Mesenchymal stem cell (in vitro differentiated cells and primary cell): ENCODE results near the gene HS3ST1.
A peak's percentile ranks its signal among the peaks of the same experiment; 100 is the strongest.

Source experiments
- DNase-seq: peaks from one replicate; pipeline ENCODE4 v3.0.0-alpha.2; 2013
- H2AFZ ChIP-seq: one replicate; pipeline ENCODE4 v1.6.1; 2013; ENCODE audit warnings: low read depth, mild to moderate bottlenecking, control low read depth, inconsistent platforms, low read length, moderate library complexity
- H2AK5ac ChIP-seq: 2 replicates; pipeline ENCODE4 v1.6.1; 2013; ENCODE audit warnings: low read length, moderate library complexity, mild to moderate bottlenecking, inconsistent platforms; ENCODE audit not compliant: severe bottlenecking
- H2BK120ac ChIP-seq: one replicate; pipeline ENCODE4 v1.6.1; 2013; ENCODE audit warnings: low read depth, mild to moderate bottlenecking, inconsistent platforms, low read length, moderate library complexity
- H2BK12ac ChIP-seq, 2 experiments: one replicate each; pipeline ENCODE4 v1.6.1; 2013; ENCODE audit warnings: inconsistent platforms in 2 of 2, low read length in 2 of 2, mild to moderate bottlenecking in 2 of 2, moderate library complexity in 2 of 2, control low read depth in 1 of 2
- H2BK15ac ChIP-seq: one replicate; pipeline ENCODE4 v1.6.1; 2013; ENCODE audit warnings: mild to moderate bottlenecking, low read depth, inconsistent platforms; ENCODE audit not compliant: poor library complexity, severe bottlenecking
- H2BK5ac ChIP-seq: 2 replicates; pipeline ENCODE4 v1.6.1; 2013; ENCODE audit warnings: low read depth, mild to moderate bottlenecking, low read length, control low read depth, inconsistent platforms; ENCODE audit not compliant: poor library complexity, severe bottlenecking
- H3K14ac ChIP-seq, 2 experiments: one replicate each; pipeline ENCODE4 v1.6.1; 2013; ENCODE audit warnings: inconsistent platforms in 2 of 2, low read length in 2 of 2, control low read depth in 1 of 2, mild to moderate bottlenecking in 1 of 2, moderate library complexity in 1 of 2
- H3K18ac ChIP-seq, 2 experiments: one replicate each; pipeline ENCODE4 v1.6.1; 2013; ENCODE audit warnings: inconsistent platforms in 2 of 2, low read length in 2 of 2, control low read depth in 1 of 2, low read depth in 1 of 2, mild to moderate bottlenecking in 1 of 2
- H3K23ac ChIP-seq, 2 experiments: one replicate each; pipeline ENCODE4 v1.6.1; 2013; ENCODE audit warnings: inconsistent platforms in 2 of 2, low read length in 2 of 2, mild to moderate bottlenecking in 2 of 2, moderate library complexity in 2 of 2, control low read depth in 1 of 2
- H3K27ac ChIP-seq: 2 replicates; pipeline ENCODE4 v1.5.1; 2013; ENCODE audit warnings: mild to moderate bottlenecking, moderate library complexity, low read length, control low read depth, inconsistent platforms; ENCODE audit not compliant: poor library complexity, severe bottlenecking
- H3K27me3 ChIP-seq, 2 experiments: 2 replicates each; pipeline versions ENCODE4 v1.6.1 to v1.7.0; 2013; ENCODE audit warnings: low read length in 2 of 2, mild to moderate bottlenecking in 2 of 2, moderate library complexity in 2 of 2, control low read depth in 1 of 2, inconsistent platforms in 1 of 2; ENCODE audit not compliant: control insufficient read depth in 1 of 2, insufficient read depth in 1 of 2
- H3K36me3 ChIP-seq, 2 experiments: 2 replicates each; pipeline versions ENCODE4 v1.6.1 to v1.7.0; 2013; ENCODE audit warnings: low read length in 2 of 2, control low read depth in 1 of 2, inconsistent platforms in 1 of 2, low read depth in 1 of 2, mild to moderate bottlenecking in 1 of 2; ENCODE audit not compliant: insufficient read depth in 2 of 2, control insufficient read depth in 1 of 2
- H3K4ac ChIP-seq, 2 experiments: one replicate each; pipeline ENCODE4 v1.6.1; 2013; ENCODE audit warnings: inconsistent platforms in 2 of 2, low read length in 2 of 2, mild to moderate bottlenecking in 2 of 2, moderate library complexity in 2 of 2, control low read depth in 1 of 2, low read depth in 1 of 2
- H3K4me1 ChIP-seq: 2 replicates; pipeline ENCODE4 v1.6.1; 2013; ENCODE audit warnings: low read depth, low read length, control low read depth; ENCODE audit not compliant: control insufficient read depth, insufficient read depth
- H3K4me2 ChIP-seq: 2 replicates; pipeline ENCODE4 v1.6.1; 2013; ENCODE audit warnings: low read length, mild to moderate bottlenecking, inconsistent platforms; ENCODE audit not compliant: poor library complexity, severe bottlenecking
- H3K4me3 ChIP-seq, 2 experiments: 2 replicates each; pipeline versions ENCODE4 v1.5.1 to v1.7.0; 2013; ENCODE audit warnings: low read length in 2 of 2, mild to moderate bottlenecking in 2 of 2, control low read depth in 1 of 2, low read depth in 1 of 2; ENCODE audit not compliant: insufficient read depth in 1 of 2
- H3K79me1 ChIP-seq: replicated peaks from 2 replicates; pipeline ENCODE4 v1.6.1; 2013; ENCODE audit warnings: mild to moderate bottlenecking, control low read depth, low read length, inconsistent platforms; ENCODE audit not compliant: poor library complexity, severe bottlenecking
- H3K9ac ChIP-seq: 2 replicates; pipeline ENCODE4 v1.7.0; 2013; ENCODE audit warnings: mild to moderate bottlenecking, low read length, moderate library complexity
- H3K9me3 ChIP-seq: 2 replicates; pipeline ENCODE4 v1.7.0; 2013; ENCODE audit warnings: mild to moderate bottlenecking, low read length; ENCODE audit not compliant: control insufficient read depth
- H4K8ac ChIP-seq: one replicate; pipeline ENCODE4 v1.6.1; 2013; ENCODE audit warnings: inconsistent platforms, mild to moderate bottlenecking, low read length, moderate library complexity
- H4K91ac ChIP-seq: one replicate; pipeline ENCODE4 v1.6.1; 2013; ENCODE audit warnings: mild to moderate bottlenecking, low read length, inconsistent platforms
- WGBS: methylation state at CpG from one replicate; pipeline ENCODE4 v1.1.7; 2013; ENCODE audit warnings: mixed read lengths; 5-methylcytosine and 5-hydroxymethylcytosine counted together

Gene HS3ST1

DNA sequence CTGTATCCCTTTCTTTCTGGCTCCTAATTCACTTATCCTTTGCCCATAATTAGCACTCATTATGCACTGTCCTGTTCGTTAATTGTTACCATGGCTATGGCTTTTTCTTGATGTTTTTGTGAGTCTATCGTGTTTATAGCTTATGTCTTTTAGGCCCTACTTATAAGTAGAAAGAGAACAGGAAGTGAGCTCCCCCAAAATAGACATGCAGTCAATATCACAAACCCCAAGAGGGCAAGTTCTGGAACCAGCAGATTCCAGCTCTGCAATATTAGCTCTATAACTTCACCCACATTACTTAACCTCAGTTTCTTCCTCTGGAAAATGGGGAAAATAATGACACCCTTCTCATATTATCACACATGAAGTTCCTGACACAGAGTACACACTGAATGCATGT lies 7.4 kb upstream of the HS3ST1 start:
- no peak overlapping the region for H3K23ac ChIP-seq
- no peak overlapping the region for H3K18ac ChIP-seq
- no peak overlapping the region for H2BK12ac ChIP-seq
- H3K36me3 ChIP-seq = no peaks in the 10 kb centered on the region
- H2BK5ac ChIP-seq = no peak overlapping the region
- H3K79me1 ChIP-seq = no peaks in the 10 kb centered on the region
- WGBS = 75% methylated on average over 1 of the region's 2 CpGs
- no peaks in the 10 kb centered on the region for H3K9me3 ChIP-seq
- no peak overlapping the region for H3K27ac ChIP-seq
- no peak overlapping the region for H2AK5ac ChIP-seq
- no peak overlapping the region for H3K14ac ChIP-seq
- H2AFZ ChIP-seq = no peak overlapping the region
- H3K4me1 ChIP-seq = peaks cover 2% of the 10 kb centered on the region
- no peak overlapping the region for H3K4me2 ChIP-seq
- H2BK15ac ChIP-seq = no peak overlapping the region
- no peak overlapping the region for H2BK120ac ChIP-seq
- no peak overlapping the region for H4K91ac ChIP-seq
- DNase-seq = no peak
- H4K8ac ChIP-seq = no peak overlapping the region
- H3K4ac ChIP-seq = no peak overlapping the region
- peaks cover 0 to 1% of the 10 kb centered on the region in 2 experiments for H3K27me3 ChIP-seq
- H3K9ac ChIP-seq = no peak overlapping the region
- no peak overlapping the region for H3K4me3 ChIP-seq

DNA sequence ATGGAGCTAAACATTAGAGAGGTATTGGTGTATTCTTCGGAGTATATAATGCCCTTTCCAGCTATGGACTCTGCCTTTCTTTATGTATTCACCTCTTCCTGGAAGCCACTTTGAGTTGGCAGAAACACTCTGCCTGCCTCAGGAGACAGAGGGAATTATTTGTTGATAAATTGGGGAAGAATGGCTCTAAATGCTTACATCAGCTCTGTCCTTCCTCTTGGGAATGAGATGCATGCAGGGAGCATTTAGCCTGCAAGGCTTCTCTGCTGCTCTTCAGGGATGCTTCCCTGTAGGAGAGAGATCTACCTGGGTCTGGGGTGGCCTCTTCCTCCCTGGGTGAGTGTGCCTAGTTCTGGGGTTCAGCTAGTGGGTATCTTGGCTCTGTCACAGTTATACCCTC lies 6.9 kb upstream of the HS3ST1 start:
- Histone ChIP-seq H3K23ac (no peak overlapping the region), H3K4me1 (peaks cover 2% of the 10 kb centered on the region), H2BK15ac (no peak overlapping the region), H2BK120ac (no peak overlapping the region), H3K79me1 (no peaks in the 10 kb centered on the region), H4K91ac (no peak overlapping the region), H3K27me3 (peaks cover 0 to 6% of the 10 kb centered on the region in 2 experiments), H2AFZ (no peak overlapping the region), H3K4me3 (no peak overlapping the region), H3K27ac (no peak overlapping the region), H3K9me3 (no peaks in the 10 kb centered on the region), H2AK5ac (peak overlapping the region; percentile 80), H3K4ac (no peak overlapping the region), H3K9ac (no peak overlapping the region), H3K36me3 (no peaks in the 10 kb centered on the region), H4K8ac (no peak overlapping the region), H3K14ac (no peak overlapping the region), H3K4me2 (no peak overlapping the region), H2BK5ac (no peak overlapping the region), H2BK12ac (no peak overlapping the region), H3K18ac (no peak overlapping the region)
- no CpG with 5 or more reads among the region's 1 CpG for WGBS
- DNase-seq = no peak

DNA sequence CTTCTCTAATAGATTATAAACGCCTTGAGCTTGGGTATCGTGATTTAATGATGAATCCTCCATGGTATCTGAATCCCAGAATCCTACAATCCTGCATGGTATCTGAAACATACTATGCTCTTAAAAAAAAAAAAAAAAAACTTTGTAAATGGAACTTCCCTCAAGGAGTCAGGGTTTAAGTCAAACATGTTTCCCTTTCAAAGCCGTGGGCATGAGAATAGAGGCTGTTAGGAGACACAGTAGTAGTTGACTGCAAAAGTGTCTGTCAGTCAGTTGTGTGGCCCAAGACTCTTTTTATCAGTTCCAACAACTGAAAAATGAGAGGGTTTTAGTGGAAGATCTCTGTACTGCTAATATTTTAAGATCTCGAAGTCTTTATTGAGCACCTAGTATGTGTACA lies 2.4 kb upstream of the HS3ST1 start:
- Histone ChIP-seq H3K27ac (no peak overlapping the region), H3K9me3 (no peaks in the 10 kb centered on the region), H3K18ac (no peak overlapping the region), H3K14ac (no peak overlapping the region), H4K8ac (no peak overlapping the region), H2AK5ac (no peak overlapping the region), H3K4me2 (no peak overlapping the region), H3K9ac (no peak overlapping the region), H3K36me3 (no peaks in the 10 kb centered on the region), H2AFZ (no peak overlapping the region), H2BK120ac (no peak overlapping the region), H4K91ac (no peak overlapping the region), H3K23ac (no peak overlapping the region), H3K79me1 (peaks cover 14% of the 10 kb centered on the region), H3K4me1 (peaks cover 16% of the 10 kb centered on the region), H2BK5ac (no peak overlapping the region), H3K27me3 (peaks cover 9 to 44% of the 10 kb centered on the region in 2 experiments), H2BK12ac (no peak overlapping the region), H2BK15ac (no peak overlapping the region), H3K4me3 (no peak overlapping the region), H3K4ac (no peak overlapping the region)
- no peak for DNase-seq
- 100% methylated on average over 2 of the region's 4 CpGs for WGBS

DNA sequence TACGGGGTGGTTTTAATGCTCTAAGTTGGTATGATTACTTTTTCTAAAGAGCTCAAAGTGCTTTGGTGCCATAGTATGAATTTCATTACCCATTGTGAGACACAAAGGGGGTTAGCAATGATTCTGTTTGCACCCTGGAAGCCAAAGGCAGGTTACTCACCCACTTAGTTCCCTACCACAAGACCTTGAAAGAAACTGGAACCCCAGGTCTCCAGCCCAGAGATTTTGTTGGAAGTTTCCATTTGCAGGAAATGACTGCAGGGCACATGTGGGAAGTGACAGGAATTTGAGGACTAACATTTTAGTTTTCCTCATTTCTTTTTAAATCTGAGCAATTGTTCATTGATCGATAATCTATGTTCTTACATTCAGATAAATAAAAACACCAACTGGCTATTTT lies 1.8 kb upstream of the HS3ST1 start:
- Histone ChIP-seq H3K36me3 (no peaks in the 10 kb centered on the region), H3K9me3 (no peaks in the 10 kb centered on the region), H3K18ac (no peak overlapping the region), H2BK15ac (no peak overlapping the region), H3K4me1 (peaks cover 16% of the 10 kb centered on the region), H4K91ac (no peak overlapping the region), H3K27ac (no peak overlapping the region), H2BK12ac (no peak overlapping the region), H3K9ac (no peak overlapping the region), H2AFZ (no peak overlapping the region), H3K27me3 (peaks cover 9 to 44% of the 10 kb centered on the region in 2 experiments), H3K79me1 (peaks cover 14% of the 10 kb centered on the region), H3K14ac (no peak overlapping the region), H2AK5ac (no peak overlapping the region), H3K4me3 (no peak overlapping the region), H3K4me2 (no peak overlapping the region), H2BK5ac (no peak overlapping the region), H3K4ac (no peak overlapping the region), H3K23ac (no peak overlapping the region), H2BK120ac (no peak overlapping the region), H4K8ac (no peak overlapping the region)
- no peak for DNase-seq
- WGBS = 100% methylated on average over 1 of the region's 2 CpGs
